ENCODE data around the gene TM9SF4.
A peak's percentile ranks its signal among the peaks of the same experiment; 100 is the strongest.
"Not testable (repeated sequence)": the region's sequence is repeated elsewhere in the genome, so short reads cannot be mapped to it uniquely, and the experiment has no call there.

Gene TM9SF4

DNA sequence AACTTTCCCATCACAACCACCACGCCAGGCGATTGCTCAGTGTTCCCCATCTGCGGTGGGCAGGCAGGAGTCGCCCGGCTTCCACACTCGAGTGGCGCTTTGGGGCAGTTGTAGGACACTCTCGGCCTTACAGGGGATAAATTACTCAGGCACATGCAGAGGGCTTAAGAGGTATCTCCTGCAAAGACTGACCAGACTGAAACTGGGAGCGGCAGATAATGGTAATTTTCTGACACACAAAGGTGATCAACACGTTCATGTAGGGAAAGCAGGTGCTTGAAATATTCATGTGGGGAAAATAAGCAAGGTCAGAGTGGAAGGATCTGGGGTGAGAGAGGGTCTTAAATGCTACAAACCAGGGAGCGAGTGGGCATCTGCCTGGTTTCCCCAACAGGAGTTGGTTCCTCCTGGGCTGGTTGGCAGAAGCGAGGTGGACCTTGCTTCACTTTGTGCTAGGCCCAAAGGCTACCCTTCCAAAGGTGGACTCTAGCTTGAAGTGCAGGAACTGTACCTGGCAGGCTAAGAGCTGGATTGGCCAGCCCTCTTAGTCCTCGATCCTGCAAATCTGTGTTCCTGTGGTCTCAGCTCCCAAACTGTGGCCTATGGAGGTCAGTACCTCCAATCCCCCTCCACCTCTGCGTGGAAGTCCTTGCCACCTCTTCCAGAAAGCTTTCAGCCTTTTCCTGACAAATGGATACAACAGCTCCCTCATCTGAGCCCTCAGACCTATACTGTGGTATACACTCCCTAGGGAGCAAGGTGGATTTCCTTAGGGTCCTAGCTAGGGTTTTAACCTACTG lies 81.3 kb downstream of the TM9SF4 start:
- Mint-ChIP-seq H3K4me3 (peak overlapping the region; percentile 66), H3K9me3 (no peaks in the 10 kb centered on the region), H3K36me3 (peaks cover 12% of the 10 kb centered on the region), H3K4me1 (peaks cover 16% of the 10 kb centered on the region), H3K27me3 (no peaks in the 10 kb centered on the region), H3K27ac (no peak overlapping the region)
- no peak for DNase-seq
- CTCF ChIA-PET, result no interaction called here

- no peak for DNase-seq
- CTCF ChIA-PET, result interaction anchor here (0.6 kb wide), 1 partner anchor 22 kb away, joined by 5 read pairs; no protein-coding TSS in a partner anchor
- Mint-ChIP-seq H3K9me3 (no peaks in the 10 kb centered on the region), H3K4me1 (peaks cover 16% of the 10 kb centered on the region), H3K27me3 (no peaks in the 10 kb centered on the region), H3K27ac (no peak overlapping the region), H3K36me3 (peaks cover 17% of the 10 kb centered on the region), H3K4me3 (no peak overlapping the region)
Observed at GRCh38 chr20:32191422-32191821, 81.9 kb downstream of the TM9SF4 start.

DNA sequence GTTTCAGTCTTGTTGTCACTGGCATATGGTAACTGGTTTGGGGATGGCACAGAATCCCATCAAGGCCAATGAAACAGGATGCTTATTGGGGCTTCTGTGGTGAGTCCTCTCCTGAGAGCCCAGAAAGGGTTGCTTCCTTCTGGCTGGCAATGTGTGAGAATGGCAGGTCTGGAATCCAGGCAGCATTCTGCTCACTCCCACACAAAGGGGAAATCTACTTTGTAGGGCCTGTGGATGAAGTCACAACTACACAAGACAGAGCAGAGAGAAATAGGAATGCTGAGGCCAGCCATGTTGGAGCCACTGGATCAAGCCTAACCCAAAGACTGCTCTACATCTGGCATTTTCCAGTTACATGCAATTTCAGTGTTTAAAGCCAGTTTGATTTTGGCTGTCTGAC lies 82.4 kb downstream of the TM9SF4 start:
- no peaks in the 10 kb centered on the region for H3K27me3 Mint-ChIP-seq
- H3K27ac Mint-ChIP-seq, result no peak overlapping the region
- no peaks in the 10 kb centered on the region for H3K9me3 Mint-ChIP-seq
- H3K4me3 Mint-ChIP-seq, result no peak overlapping the region
- CTCF ChIA-PET, result interaction anchor here (0.6 kb wide), 1 partner anchor 22 kb away, joined by 5 read pairs; no protein-coding TSS in a partner anchor
- no peak for DNase-seq
- H3K4me1 Mint-ChIP-seq, result peaks cover 16% of the 10 kb centered on the region
- peaks cover 18% of the 10 kb centered on the region for H3K36me3 Mint-ChIP-seq

DNA sequence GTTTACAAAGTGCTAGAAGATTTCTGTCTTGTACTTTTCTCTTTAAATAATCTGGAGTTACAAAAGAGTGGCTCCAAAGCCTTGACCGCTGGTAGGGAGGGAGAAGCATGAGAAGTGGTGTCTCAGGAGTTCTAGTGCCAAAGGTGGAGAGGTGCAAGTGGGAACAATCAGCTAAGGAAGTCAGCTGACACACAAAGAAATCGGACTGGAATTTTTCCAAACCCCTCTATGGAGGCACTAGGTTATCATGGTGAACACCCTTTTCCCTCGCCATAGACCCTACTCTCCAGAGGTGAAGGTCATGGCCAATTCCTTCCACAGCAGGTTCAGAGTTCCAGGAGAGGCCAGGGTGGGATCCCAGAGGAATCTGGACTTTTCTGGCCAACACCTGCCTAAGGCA lies 83.2 kb downstream of the TM9SF4 start:
- no peak overlapping the region for H3K4me3 Mint-ChIP-seq
- no peak overlapping the region for H3K27ac Mint-ChIP-seq
- H3K27me3 Mint-ChIP-seq, result no peaks in the 10 kb centered on the region
- H3K36me3 Mint-ChIP-seq, result peaks cover 24% of the 10 kb centered on the region
- H3K4me1 Mint-ChIP-seq, result peaks cover 16% of the 10 kb centered on the region
- no peaks in the 10 kb centered on the region for H3K9me3 Mint-ChIP-seq
- CTCF ChIA-PET, result no interaction called here
- no peak for DNase-seq

GRCh38 chr20:32193336-32193735 lies 83.8 kb downstream of the TM9SF4 start:
- CTCF ChIA-PET, H3K27me3 Mint-ChIP-seq, DNase-seq, H3K4me3 Mint-ChIP-seq, H3K9me3 Mint-ChIP-seq, H3K27ac Mint-ChIP-seq: not testable (repeated sequence)
- Mint-ChIP-seq H3K36me3 (peaks cover 27% of the 10 kb centered on the region), H3K4me1 (peaks cover 16% of the 10 kb centered on the region)

DNA sequence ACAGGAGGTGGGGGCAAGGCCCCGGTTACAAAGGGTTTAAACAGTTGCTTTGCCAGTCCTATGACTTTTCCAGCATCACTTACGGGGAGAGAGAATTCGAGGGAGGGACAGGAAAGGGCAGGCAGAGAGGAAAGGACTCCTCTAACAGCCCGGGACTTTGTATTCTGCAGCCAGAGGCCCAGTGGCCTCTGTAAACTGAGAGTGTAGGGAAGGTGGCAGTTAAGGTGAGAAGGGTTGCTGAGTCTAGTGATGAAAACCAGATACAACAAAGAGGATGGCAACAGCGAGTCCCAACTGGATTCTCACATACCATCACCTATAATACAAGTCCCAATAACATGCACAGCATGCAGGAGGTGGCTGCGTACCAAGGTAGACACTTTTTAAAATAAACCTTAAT lies 84.5 kb downstream of the TM9SF4 start:
- H3K27me3 Mint-ChIP-seq, result no peaks in the 10 kb centered on the region
- H3K4me1 Mint-ChIP-seq, result peaks cover 13% of the 10 kb centered on the region
- peaks cover 31% of the 10 kb centered on the region for H3K36me3 Mint-ChIP-seq
- CTCF ChIA-PET, result no interaction called here
- DNase-seq, result no peak
- H3K27ac Mint-ChIP-seq, result peak overlapping the region; percentile 19
- H3K4me3 Mint-ChIP-seq, result no peak overlapping the region
- no peaks in the 10 kb centered on the region for H3K9me3 Mint-ChIP-seq

- CTCF ChIA-PET, result no interaction called here
- Mint-ChIP-seq H3K27ac (no peak overlapping the region), H3K4me1 (peaks cover 7% of the 10 kb centered on the region), H3K36me3 (peaks cover 37% of the 10 kb centered on the region), H3K9me3 (no peaks in the 10 kb centered on the region), H3K4me3 (no peak overlapping the region), H3K27me3 (no peaks in the 10 kb centered on the region)
- DNase-seq, result no peak
Observed at GRCh38 chr20:32195581-32195980, 86.1 kb downstream of the TM9SF4 start.

DNA sequence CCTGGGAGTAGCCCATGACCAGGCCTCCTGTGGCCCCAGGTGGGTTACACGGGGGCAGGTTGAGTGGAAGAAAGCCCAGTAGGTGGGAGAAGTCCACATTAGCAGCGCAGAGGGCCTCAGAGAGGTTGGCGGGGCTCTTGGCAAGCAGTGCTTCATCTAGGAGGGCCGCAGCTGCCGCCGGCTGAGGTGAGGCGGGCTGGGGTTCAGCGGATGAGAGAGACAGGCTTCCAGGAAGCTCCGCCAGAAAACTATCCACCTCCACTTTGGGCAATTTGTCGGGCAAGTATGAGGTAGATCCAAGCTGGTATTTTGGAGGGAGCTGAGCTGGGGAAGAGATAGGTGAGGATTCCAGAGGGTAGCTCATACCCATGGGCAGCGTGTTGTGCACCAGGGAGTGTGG lies 87.1 kb downstream of the TM9SF4 start:
- H3K27ac Mint-ChIP-seq, DNase-seq, H3K4me1 Mint-ChIP-seq, H3K4me3 Mint-ChIP-seq, H3K9me3 Mint-ChIP-seq, H3K27me3 Mint-ChIP-seq, CTCF ChIA-PET: not testable (repeated sequence)
- peaks cover 41% of the 10 kb centered on the region for H3K36me3 Mint-ChIP-seq

GRCh38 chr20:32197136-32197535 lies 87.6 kb downstream of the TM9SF4 start:
- H3K36me3 Mint-ChIP-seq, result peaks cover 41% of the 10 kb centered on the region
- H3K27ac Mint-ChIP-seq, CTCF ChIA-PET, H3K9me3 Mint-ChIP-seq, H3K4me3 Mint-ChIP-seq, H3K27me3 Mint-ChIP-seq, H3K4me1 Mint-ChIP-seq, DNase-seq: not testable (repeated sequence)

DNA sequence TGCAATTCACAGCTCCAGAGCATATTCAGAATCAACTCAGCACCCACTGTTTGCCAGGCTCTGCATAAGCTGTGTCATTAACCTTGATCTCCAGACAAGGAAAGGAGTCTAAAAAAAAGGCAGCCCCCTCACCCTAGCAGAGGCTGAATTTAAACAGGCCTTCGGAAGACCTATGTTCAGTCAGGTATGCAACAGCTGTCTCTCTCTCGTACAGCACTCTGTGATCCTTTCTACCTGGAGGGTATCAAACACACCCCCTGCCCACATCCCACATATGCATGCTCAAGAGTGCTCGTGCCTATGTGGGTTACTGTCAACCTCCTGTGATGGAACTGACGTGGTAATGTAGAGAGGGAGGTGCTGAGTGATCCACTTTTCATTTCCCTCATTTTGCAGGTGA lies 89.5 kb downstream of the TM9SF4 start:
- no peak for DNase-seq
- Mint-ChIP-seq H3K9me3 (no peaks in the 10 kb centered on the region), H3K4me1 (peaks cover 22% of the 10 kb centered on the region), H3K27me3 (no peaks in the 10 kb centered on the region), H3K27ac (no peak overlapping the region), H3K4me3 (no peak overlapping the region), H3K36me3 (peaks cover 41% of the 10 kb centered on the region)
- CTCF ChIA-PET, result no interaction called here

- Mint-ChIP-seq H3K27me3 (no peaks in the 10 kb centered on the region), H3K4me3 (no peak overlapping the region), H3K36me3 (peaks cover 34% of the 10 kb centered on the region), H3K27ac (no peak overlapping the region), H3K4me1 (peaks cover 45% of the 10 kb centered on the region), H3K9me3 (no peaks in the 10 kb centered on the region)
- CTCF ChIA-PET, result no interaction called here
- DNase-seq, result no peak
Observed at GRCh38 chr20:32201296-32201976, 91.9 kb downstream of the TM9SF4 start.

DNA sequence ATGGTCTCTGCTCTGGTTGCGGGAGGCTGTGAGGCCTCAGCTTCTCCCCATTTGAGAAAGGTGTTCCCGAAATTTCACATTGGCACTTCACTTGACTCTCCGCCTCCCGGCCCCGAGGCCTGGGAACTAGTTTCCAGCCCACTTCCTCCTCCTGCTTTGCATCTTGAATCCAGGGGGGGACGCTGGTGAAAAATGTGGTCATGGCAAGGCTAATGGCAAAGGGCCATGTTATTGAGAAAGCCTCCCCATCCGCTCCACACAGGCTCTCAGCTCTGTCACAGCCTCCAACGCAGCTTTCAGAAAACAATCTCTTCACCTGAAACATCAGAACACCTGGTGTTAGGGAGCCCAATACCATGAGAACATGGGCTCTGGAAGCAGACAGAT lies 92.5 kb downstream of the TM9SF4 start:
- Mint-ChIP-seq H3K27ac (no peak overlapping the region), H3K4me3 (no peak overlapping the region), H3K9me3 (no peaks in the 10 kb centered on the region), H3K4me1 (peaks cover 51% of the 10 kb centered on the region), H3K36me3 (peaks cover 37% of the 10 kb centered on the region), H3K27me3 (no peaks in the 10 kb centered on the region)
- no peak for DNase-seq
- CTCF ChIA-PET, result no interaction called here

GRCh38 chr20:32203356-32204204 lies 94.1 kb downstream of the TM9SF4 start:
- H3K27me3 Mint-ChIP-seq, result no peaks in the 10 kb centered on the region
- CTCF ChIA-PET, result no interaction called here
- DNase-seq, result no peak
- peak overlapping the region; percentile 66 for H3K27ac Mint-ChIP-seq
- peaks cover 56% of the 10 kb centered on the region for H3K4me1 Mint-ChIP-seq
- H3K4me3 Mint-ChIP-seq, result no peak overlapping the region
- H3K36me3 Mint-ChIP-seq, result peaks cover 30% of the 10 kb centered on the region
- H3K9me3 Mint-ChIP-seq, result no peaks in the 10 kb centered on the region

GRCh38 chr20:32204205-32205109 lies 94.9 kb downstream of the TM9SF4 start:
- Mint-ChIP-seq H3K36me3 (peaks cover 27% of the 10 kb centered on the region), H3K27ac (peak overlapping the region; percentile 66), H3K9me3 (no peaks in the 10 kb centered on the region), H3K4me1 (peaks cover 65% of the 10 kb centered on the region), H3K4me3 (no peak overlapping the region), H3K27me3 (no peaks in the 10 kb centered on the region)
- no peak for DNase-seq
- CTCF ChIA-PET, result no interaction called here
